HEK293 (cell line): Measurements from ENCODE around the gene TM7SF2.

Experiments
- CTCF ChIA-PET: fragments of 350-600 bp; formaldehyde crosslinking; extraction: SDS; loops from one replicate; lab custom pipeline; 2021; ENCODE audit warnings: antibody characterized with exemption; lab: Yijun Ruan, JAX
- POLR2A ChIA-PET: fragments of 300-600 bp; formaldehyde crosslinking; extraction: SDS; loops from one replicate; lab custom pipeline; 2020; ENCODE audit warnings: antibody characterized with exemption, inconsistent platforms; lab: Yijun Ruan, JAX
- H3K27ac ChIP-seq: fragments of 200-500 bp; sonication (Bioruptor generic); 2 replicates; pipeline ENCODE4 v1.5.1; 2014; ENCODE audit warnings: low read depth, low read length, control low read depth, inconsistent platforms; ENCODE audit errors: extremely low read depth
- H3K36me3 ChIP-seq, 2 experiments: fragments of 200-500 bp in 1 of 2; sonication (Bioruptor generic) in 1 of 2; 1 replicate in 1 of 2; 2 replicates in 1 of 2; pipeline ENCODE4 v1.5.1; 2014 to 2017; ENCODE audit warnings: inconsistent platforms in 2 of 2, low read length in 2 of 2; ENCODE audit not compliant: control insufficient read depth in 2 of 2, insufficient read depth in 1 of 2
- H3K4me1 ChIP-seq: fragments of 200-500 bp; sonication (Bioruptor generic); 2 replicates; pipeline ENCODE4 v1.5.1; 2014; ENCODE audit warnings: mild to moderate bottlenecking, low read length, inconsistent platforms; ENCODE audit not compliant: control insufficient read depth, insufficient read depth
- H3K4me3 ChIP-seq: 2 replicates; pipeline ENCODE4 v1.5.1; 2011; ENCODE audit warnings: low read depth, mild to moderate bottlenecking, control low read depth, low read length, moderate library complexity
- H3K9me3 ChIP-seq: fragments of 200-500 bp; sonication (Bioruptor generic); 2 replicates; pipeline ENCODE4 v1.5.1; 2014; ENCODE audit warnings: low read depth, low read length, inconsistent platforms; ENCODE audit not compliant: control insufficient read depth, insufficient read depth
- HIC1 ChIP-seq: fragments of 450-650 bp; formaldehyde crosslinking; IDR thresholded peaks from 2 replicates; pipeline ENCODE4 v1.5.1; 2016; ENCODE audit warnings: missing biosample characterization, missing genetic modification characterization
- MEIS1 ChIP-seq: sonication (generic); formaldehyde crosslinking; IDR thresholded peaks from 2 replicates; pipeline ENCODE4 v1.8.1; 2022; ENCODE audit warnings: missing genetic modification reagents, mild to moderate bottlenecking, borderline replicate concordance
- MZF1 ChIP-seq: fragments of 450-650 bp; formaldehyde crosslinking; IDR thresholded peaks from 2 replicates; pipeline ENCODE4 v1.5.1; 2017; ENCODE audit warnings: missing biosample characterization, missing genetic modification characterization, borderline replicate concordance
- OSR2 ChIP-seq: fragments of 450-650 bp; formaldehyde crosslinking; IDR thresholded peaks from 2 replicates; pipeline ENCODE4 v1.5.1; 2016; ENCODE audit warnings: missing biosample characterization, missing genetic modification characterization
- YY1 ChIP-seq: fragments of 450-650 bp; formaldehyde crosslinking; IDR thresholded peaks from 2 replicates; pipeline ENCODE4 v1.5.1; 2018; ENCODE audit warnings: missing biosample characterization, missing genetic modification characterization
- ZBTB6 ChIP-seq: fragments of 450-650 bp; formaldehyde crosslinking; IDR thresholded peaks from 2 replicates; pipeline ENCODE4 v1.5.1; 2017; ENCODE audit warnings: missing biosample characterization, missing genetic modification characterization
- ZFP37 ChIP-seq: fragments of 450-650 bp; formaldehyde crosslinking; IDR thresholded peaks from 2 replicates; pipeline ENCODE4 v1.5.1; 2016; ENCODE audit warnings: missing biosample characterization, missing genetic modification characterization
- ZNF112 ChIP-seq: fragments of 450-650 bp; formaldehyde crosslinking; IDR thresholded peaks from 2 replicates; pipeline ENCODE4 v1.5.0; 2017; ENCODE audit warnings: missing biosample characterization, missing genetic modification characterization
- ZNF133 ChIP-seq: fragments of 450-650 bp; formaldehyde crosslinking; IDR thresholded peaks from 2 replicates; pipeline ENCODE4 v1.5.1; 2016; ENCODE audit warnings: missing biosample characterization, missing genetic modification characterization
- ZNF140 ChIP-seq: fragments of 450-650 bp; formaldehyde crosslinking; IDR thresholded peaks from 2 replicates; pipeline ENCODE4 v1.5.1; 2016; ENCODE audit warnings: missing biosample characterization, missing genetic modification characterization
- ZNF155 ChIP-seq: fragments of 450-650 bp; formaldehyde crosslinking; IDR thresholded peaks from 2 replicates; pipeline ENCODE4 v1.5.1; 2016; ENCODE audit warnings: missing biosample characterization, missing genetic modification characterization
- ZNF184 ChIP-seq: fragments of 450-650 bp; IDR thresholded peaks from 2 replicates; pipeline ENCODE4 v1.5.1; 2018; ENCODE audit warnings: missing biosample characterization, mild to moderate bottlenecking, missing genetic modification characterization
- ZNF248 ChIP-seq: fragments of 450-650 bp; formaldehyde crosslinking; IDR thresholded peaks from 2 replicates; pipeline ENCODE4 v1.5.1; 2017; ENCODE audit warnings: missing biosample characterization, missing genetic modification characterization
- ZNF341 ChIP-seq: fragments of 450-650 bp; formaldehyde crosslinking; IDR thresholded peaks from 2 replicates; pipeline ENCODE4; 2016; ENCODE audit warnings: low read depth, missing biosample characterization, missing genetic modification characterization
- ZNF404 ChIP-seq: fragments of 450-650 bp; formaldehyde crosslinking; IDR thresholded peaks from 2 replicates; pipeline ENCODE4 v1.5.1; 2017; ENCODE audit warnings: missing biosample characterization, missing genetic modification characterization
- ZNF514 ChIP-seq: fragments of 450-650 bp; formaldehyde crosslinking; IDR thresholded peaks from 2 replicates; pipeline ENCODE4 v1.5.1; 2016; ENCODE audit warnings: missing biosample characterization, missing genetic modification characterization
- ZNF518A ChIP-seq: fragments of 450-650 bp; formaldehyde crosslinking; conservative IDR thresholded peaks from 2 replicates; pipeline ENCODE4 v1.5.1; 2016; ENCODE audit warnings: low read depth, missing biosample characterization, missing genetic modification characterization
- ZNF530 ChIP-seq: fragments of 450-650 bp; formaldehyde crosslinking; IDR thresholded peaks from 2 replicates; pipeline ENCODE4 v1.5.1; 2016; ENCODE audit warnings: low read depth, missing biosample characterization, missing genetic modification characterization
- ZNF560 ChIP-seq: fragments of 450-650 bp; formaldehyde crosslinking; IDR thresholded peaks from 2 replicates; pipeline ENCODE4 v1.5.1; 2017; ENCODE audit warnings: missing biosample characterization, missing genetic modification characterization, borderline replicate concordance
- ZNF664 ChIP-seq: fragments of 450-650 bp; formaldehyde crosslinking; IDR thresholded peaks from 2 replicates; pipeline ENCODE4 v1.5.1; 2016; ENCODE audit warnings: missing biosample characterization, missing genetic modification characterization
- ZNF704 ChIP-seq: fragments of 450-650 bp; formaldehyde crosslinking; IDR thresholded peaks from 2 replicates; pipeline ENCODE4 v1.5.1; 2016; ENCODE audit warnings: missing biosample characterization, missing genetic modification characterization
- ZNF792 ChIP-seq: fragments of 450-650 bp; formaldehyde crosslinking; IDR thresholded peaks from 2 replicates; pipeline ENCODE4 v1.5.1; 2016; ENCODE audit warnings: missing biosample characterization, missing genetic modification characterization
- ZNF830 ChIP-seq: fragments of 450-650 bp; IDR thresholded peaks from 2 replicates; pipeline ENCODE4 v1.5.0; 2018; ENCODE audit warnings: missing biosample characterization, missing genetic modification characterization, low read depth, mild to moderate bottlenecking, moderate library complexity
- ZXDB ChIP-seq: fragments of 450-650 bp; formaldehyde crosslinking; IDR thresholded peaks from 2 replicates; pipeline ENCODE4 v1.5.1; 2016; ENCODE audit warnings: missing biosample characterization, missing genetic modification characterization

Gene TM7SF2

GRCh38 chr11:65127473-65128181, 16.0 kb downstream of the TM7SF2 start:
- Histone ChIP-seq H3K27ac (no peak overlapping the region), H3K9me3 (no peaks in the 10 kb centered on the region), H3K36me3 (peaks cover 0 to 89% of the 10 kb centered on the region in 2 experiments; a peak in 2 of 3 replicates), H3K4me1 (peaks cover 3% of the 10 kb centered on the region; the same call in 1 of the 2 replicates), H3K4me3 (no peak overlapping the region)
- ChIA-PET POLR2A (interaction anchor here (0.7 to 2.0 kb wide), 3 partner anchors 10 to 134 kb away, joined by 3 to 7 read pairs (median 4); partner anchors contain the start of genes CAPN1, POLA2 and ZNHIT2), CTCF (interaction anchor here (1.1 to 1.4 kb wide), 4 partner anchors 10 to 54 kb away, joined by 3 to 4 read pairs (median 4); partner anchors contain the start of genes CAPN1 and ZNHIT2)
- TF ChIP-seq ZFP37 (tag by site-specific recombination) = no peak
- no peak for TF ChIP-seq ZNF248 (tag by site-specific recombination)
- TF ChIP-seq ZNF704 (tag by site-specific recombination) = no peak
- TF ChIP-seq ZNF518A = no peak
- no peak for TF ChIP-seq ZNF184 (tag by site-specific recombination)
- no peak for TF ChIP-seq ZNF514
- TF ChIP-seq ZNF830 (tag by site-specific recombination) = no peak
- TF ChIP-seq OSR2 (tag by site-specific recombination) = no peak
- TF ChIP-seq ZXDB (tag by site-specific recombination) = no peak
- no peak for TF ChIP-seq ZNF112 (tag by site-specific recombination)
- no peak for TF ChIP-seq ZNF404 (tag by site-specific recombination)
- TF ChIP-seq ZBTB6 (tag by site-specific recombination) = no peak
- TF ChIP-seq, all 188 proteins: peak for 0

GRCh38 chr11:65128182-65129145, 16.8 kb downstream of the TM7SF2 start:
- Histone ChIP-seq H3K36me3 (peaks cover 0 to 94% of the 10 kb centered on the region in 2 experiments; a peak in 2 of 3 replicates), H3K9me3 (no peaks in the 10 kb centered on the region), H3K27ac (no peak overlapping the region), H3K4me1 (no peaks in the 10 kb centered on the region; the same call in 1 of the 2 replicates), H3K4me3 (no peak overlapping the region)
- ChIA-PET POLR2A (interaction anchor here (0.7 to 2.0 kb wide), 3 partner anchors 11 to 133 kb away, joined by 3 to 7 read pairs (median 4); partner anchors contain the start of genes CAPN1, POLA2 and ZNHIT2), CTCF (interaction anchor here (0.7 to 1.4 kb wide), 4 partner anchors 11 to 53 kb away, joined by 3 to 5 read pairs (median 4); partner anchors contain the start of genes CAPN1 and ZNHIT2)
- TF ChIP-seq ZNF140 (tag by site-specific recombination) (no peak), HIC1 (no peak), ZNF792 (tag by site-specific recombination) (no peak), ZNF133 (no peak), ZNF530 (tag by site-specific recombination) (no peak), MEIS1 (CRISPR knock-in tag) (no peak), YY1 (tag by site-specific recombination) (no peak), ZNF664 (tag by site-specific recombination) (no peak), ZNF341 (tag by site-specific recombination) (no peak), ZNF560 (tag by site-specific recombination) (no peak), MZF1 (no peak), ZNF155 (no peak)
